ENCODE measurements around the gene PTPRA.

GRCh38 chr20:2894221-2894620 lies 20.9 kb downstream of the PTPRA start:
- no peak for TF ChIP-seq CTCF (IDR thresholded peaks at IDR 0.05; ENCODE audit: insufficient read depth, low read depth, low read length)
- TF ChIP-seq EZH2 (IDR thresholded peaks at IDR 0.05; ENCODE audit: insufficient read depth, low read length) = no peak

Data from astrocyte (in vitro differentiated cells and primary cell).